ENCODE data around the gene COL15A1.

The COL15A1 gene

DNA sequence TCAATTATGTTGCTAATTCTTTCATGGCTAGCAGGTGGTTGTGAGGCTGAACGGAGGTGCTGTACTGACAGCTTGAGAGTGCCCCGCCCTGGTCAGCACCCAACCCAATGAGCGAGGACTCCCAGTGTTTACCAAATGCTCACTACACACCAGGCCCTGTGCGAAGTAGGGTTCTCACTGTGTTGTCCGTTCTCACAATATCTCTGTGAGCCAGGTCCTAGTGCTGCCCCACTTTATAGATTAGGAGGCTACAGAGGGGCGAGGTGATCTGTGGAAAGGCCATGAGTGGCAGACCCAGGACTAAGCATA lies 28.2 kb downstream of the COL15A1 start:
- H3K27ac ChIP-seq (replicated peaks), result no peak overlapping the region
- H3K4me3 ChIP-seq (replicated peaks; ENCODE audit: insufficient read depth, low read length), result no peak overlapping the region
- DNase-seq (ENCODE audit: low read depth in 1 of 2, low spot score in 1 of 2), result no peak
- TF ChIP-seq, protein P1, sequence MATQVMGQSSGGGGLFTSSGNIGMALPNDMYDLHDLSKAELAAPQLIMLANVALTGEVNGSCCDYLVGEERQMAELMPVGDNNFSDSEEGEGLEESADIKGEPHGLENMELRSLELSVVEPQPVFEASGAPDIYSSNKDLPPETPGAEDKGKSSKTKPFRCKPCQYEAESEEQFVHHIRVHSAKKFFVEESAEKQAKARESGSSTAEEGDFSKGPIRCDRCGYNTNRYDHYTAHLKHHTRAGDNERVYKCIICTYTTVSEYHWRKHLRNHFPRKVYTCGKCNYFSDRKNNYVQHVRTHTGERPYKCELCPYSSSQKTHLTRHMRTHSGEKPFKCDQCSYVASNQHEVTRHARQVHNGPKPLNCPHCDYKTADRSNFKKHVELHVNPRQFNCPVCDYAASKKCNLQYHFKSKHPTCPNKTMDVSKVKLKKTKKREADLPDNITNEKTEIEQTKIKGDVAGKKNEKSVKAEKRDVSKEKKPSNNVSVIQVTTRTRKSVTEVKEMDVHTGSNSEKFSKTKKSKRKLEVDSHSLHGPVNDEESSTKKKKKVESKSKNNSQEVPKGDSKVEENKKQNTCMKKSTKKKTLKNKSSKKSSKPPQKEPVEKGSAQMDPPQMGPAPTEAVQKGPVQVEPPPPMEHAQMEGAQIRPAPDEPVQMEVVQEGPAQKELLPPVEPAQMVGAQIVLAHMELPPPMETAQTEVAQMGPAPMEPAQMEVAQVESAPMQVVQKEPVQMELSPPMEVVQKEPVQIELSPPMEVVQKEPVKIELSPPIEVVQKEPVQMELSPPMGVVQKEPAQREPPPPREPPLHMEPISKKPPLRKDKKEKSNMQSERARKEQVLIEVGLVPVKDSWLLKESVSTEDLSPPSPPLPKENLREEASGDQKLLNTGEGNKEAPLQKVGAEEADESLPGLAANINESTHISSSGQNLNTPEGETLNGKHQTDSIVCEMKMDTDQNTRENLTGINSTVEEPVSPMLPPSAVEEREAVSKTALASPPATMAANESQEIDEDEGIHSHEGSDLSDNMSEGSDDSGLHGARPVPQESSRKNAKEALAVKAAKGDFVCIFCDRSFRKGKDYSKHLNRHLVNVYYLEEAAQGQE (IDR thresholded peaks at IDR 0.05; ENCODE audit: insufficient replicate concordance, low read depth), result no peak
- no peak for TF ChIP-seq SPI1 (IDR thresholded peaks at IDR 0.05; ENCODE audit: borderline replicate concordance, low read depth)
- TF ChIP-seq GABPA (IDR thresholded peaks at IDR 0.05; ENCODE audit: low read depth), result no peak
- TF ChIP-seq, protein P2, sequence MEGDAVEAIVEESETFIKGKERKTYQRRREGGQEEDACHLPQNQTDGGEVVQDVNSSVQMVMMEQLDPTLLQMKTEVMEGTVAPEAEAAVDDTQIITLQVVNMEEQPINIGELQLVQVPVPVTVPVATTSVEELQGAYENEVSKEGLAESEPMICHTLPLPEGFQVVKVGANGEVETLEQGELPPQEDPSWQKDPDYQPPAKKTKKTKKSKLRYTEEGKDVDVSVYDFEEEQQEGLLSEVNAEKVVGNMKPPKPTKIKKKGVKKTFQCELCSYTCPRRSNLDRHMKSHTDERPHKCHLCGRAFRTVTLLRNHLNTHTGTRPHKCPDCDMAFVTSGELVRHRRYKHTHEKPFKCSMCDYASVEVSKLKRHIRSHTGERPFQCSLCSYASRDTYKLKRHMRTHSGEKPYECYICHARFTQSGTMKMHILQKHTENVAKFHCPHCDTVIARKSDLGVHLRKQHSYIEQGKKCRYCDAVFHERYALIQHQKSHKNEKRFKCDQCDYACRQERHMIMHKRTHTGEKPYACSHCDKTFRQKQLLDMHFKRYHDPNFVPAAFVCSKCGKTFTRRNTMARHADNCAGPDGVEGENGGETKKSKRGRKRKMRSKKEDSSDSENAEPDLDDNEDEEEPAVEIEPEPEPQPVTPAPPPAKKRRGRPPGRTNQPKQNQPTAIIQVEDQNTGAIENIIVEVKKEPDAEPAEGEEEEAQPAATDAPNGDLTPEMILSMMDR (IDR thresholded peaks at IDR 0.05; ENCODE audit: insufficient read depth, low read length), result no peak
- TF ChIP-seq POLR2AphosphoS5 (IDR thresholded peaks at IDR 0.05; ENCODE audit: low read depth), result no peak
- peaks cover 3% of the 10 kb centered on the region for H3K27me3 ChIP-seq (ENCODE audit: insufficient read depth, poor library complexity, severe bottlenecking)

DNA sequence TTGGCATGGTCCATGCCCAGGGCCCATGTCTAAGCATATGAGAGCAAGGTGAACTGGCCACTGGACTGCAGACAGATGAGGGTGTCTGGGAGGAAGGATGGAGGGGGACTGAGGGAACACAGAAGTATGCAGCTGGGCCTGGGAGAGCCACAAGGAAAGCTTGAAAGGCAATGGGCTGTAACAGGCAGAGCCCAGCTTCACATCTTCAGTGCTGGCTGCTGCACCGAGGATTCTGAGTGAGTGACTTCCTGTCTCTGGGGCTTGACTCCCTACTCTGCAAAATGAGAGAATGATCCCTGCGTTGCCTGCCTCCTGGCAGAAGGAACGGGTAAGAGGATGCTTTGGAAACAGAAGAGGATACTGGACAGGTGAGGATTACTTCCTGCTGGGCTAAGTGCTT lies 29.0 kb downstream of the COL15A1 start:
- Histone ChIP-seq H3K4me3 (replicated peaks; ENCODE audit: insufficient read depth, low read length) (no peak overlapping the region), H3K27me3 (ENCODE audit: insufficient read depth, poor library complexity, severe bottlenecking) (peaks cover 3% of the 10 kb centered on the region), H3K27ac (replicated peaks) (no peak overlapping the region)
- TF ChIP-seq, protein P1 (IDR thresholded peaks at IDR 0.05; ENCODE audit: insufficient replicate concordance, low read depth), result no peak
- TF ChIP-seq SPI1 (IDR thresholded peaks at IDR 0.05; ENCODE audit: borderline replicate concordance, low read depth), result no peak
- TF ChIP-seq, protein P2 (IDR thresholded peaks at IDR 0.05; ENCODE audit: insufficient read depth, low read length), result no peak
- no peak for TF ChIP-seq POLR2AphosphoS5 (IDR thresholded peaks at IDR 0.05; ENCODE audit: low read depth)
- no peak for TF ChIP-seq GABPA (IDR thresholded peaks at IDR 0.05; ENCODE audit: low read depth)
- no peak for DNase-seq (ENCODE audit: low read depth in 1 of 2, low spot score in 1 of 2)

DNA sequence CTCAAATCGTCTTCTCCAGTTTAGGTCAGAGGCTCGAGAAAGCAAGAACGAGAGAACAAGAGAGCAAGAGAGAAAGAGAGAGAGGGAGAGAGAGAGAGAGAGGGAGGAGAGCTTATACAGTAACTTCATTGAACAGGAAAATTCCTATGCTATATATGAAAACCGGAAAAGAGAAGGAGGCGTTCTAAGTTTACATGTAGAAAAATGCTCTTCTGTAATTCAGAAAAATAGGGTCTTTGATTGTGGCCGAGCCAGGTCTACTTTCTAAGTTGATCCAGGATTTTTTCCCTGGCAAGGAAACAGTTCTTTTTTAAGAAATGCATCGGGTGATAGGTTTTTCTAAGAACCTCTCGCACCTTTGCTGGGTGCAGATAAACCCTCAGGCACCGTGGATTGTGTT lies 29.5 kb downstream of the COL15A1 start:
- no peak overlapping the region for H3K27ac ChIP-seq (replicated peaks)
- no peak for DNase-seq (ENCODE audit: low read depth in 1 of 2, low spot score in 1 of 2)
- no peak overlapping the region for H3K4me3 ChIP-seq (replicated peaks; ENCODE audit: insufficient read depth, low read length)
- peaks cover 3% of the 10 kb centered on the region for H3K27me3 ChIP-seq (ENCODE audit: insufficient read depth, poor library complexity, severe bottlenecking)
- no peak for TF ChIP-seq POLR2AphosphoS5 (IDR thresholded peaks at IDR 0.05; ENCODE audit: low read depth)
- no peak for TF ChIP-seq SPI1 (IDR thresholded peaks at IDR 0.05; ENCODE audit: borderline replicate concordance, low read depth)
- TF ChIP-seq, protein P2 (IDR thresholded peaks at IDR 0.05; ENCODE audit: insufficient read depth, low read length), result no peak
- no peak for TF ChIP-seq GABPA (IDR thresholded peaks at IDR 0.05; ENCODE audit: low read depth)
- TF ChIP-seq, protein P1 (IDR thresholded peaks at IDR 0.05; ENCODE audit: insufficient replicate concordance, low read depth), result no peak
